Activated CD8-positive, alpha-beta memory T cell treated with anti-CD3 and anti-CD28 coated beads for 24 hours (primary cell): ENCODE measurements around the gene GINS3.
A peak's percentile ranks its signal among the peaks of the same experiment; 100 is the strongest.
"Not testable (repeated sequence)": the region's sequence is repeated elsewhere in the genome, so short reads cannot be mapped to it uniquely, and the experiment has no call there.

Experiments used
- DNase-seq: peaks from one replicate; pipeline ENCODE4 v3.0.0-alpha.2; 2020

The GINS3 gene

GRCh38 chr16:58393138-58393504 lies 850 bp downstream of the GINS3 start:
- DNase-seq: no peak

GRCh38 chr16:58396897-58397296 lies 4.6 kb downstream of the GINS3 start:
- not testable (repeated sequence) for DNase-seq

GRCh38 chr16:58399718-58400633 lies 7.7 kb downstream of the GINS3 start:
- DNase-seq: no peak

- DNase-seq: not testable (repeated sequence)
Measured at GRCh38 chr16:58401305-58401704, 9.0 kb downstream of the GINS3 start.

- no peak for DNase-seq
Measured at GRCh38 chr16:58402796-58403195, 10.5 kb downstream of the GINS3 start.

- no peak for DNase-seq
Measured at GRCh38 chr16:58409316-58409973, 17.2 kb downstream of the GINS3 start.

- DNase-seq: no peak
Measured at GRCh38 chr16:58411336-58411735, 19.1 kb downstream of the GINS3 start.

- DNase-seq: no peak
Measured at GRCh38 chr16:58411736-58412614, 19.7 kb downstream of the GINS3 start.

- DNase-seq: not testable (repeated sequence)
Measured at GRCh38 chr16:58412615-58412970, 20.3 kb downstream of the GINS3 start.

- DNase-seq: no peak
Measured at GRCh38 chr16:58413359-58413758, 21.1 kb downstream of the GINS3 start.

- DNase-seq: no peak
Measured at GRCh38 chr16:58415003-58415402, 22.7 kb downstream of the GINS3 start.

GRCh38 chr16:58415961-58416360 lies 23.7 kb downstream of the GINS3 start:
- DNase-seq: not testable (repeated sequence)

- DNase-seq: no peak
Measured at GRCh38 chr16:58417035-58417434, 24.8 kb downstream of the GINS3 start.

- no peak for DNase-seq
Measured at GRCh38 chr16:58417600-58417999, 25.3 kb downstream of the GINS3 start.

- DNase-seq: no peak
Measured at GRCh38 chr16:58418026-58418425, 25.8 kb downstream of the GINS3 start.

- no peak for DNase-seq
Measured at GRCh38 chr16:58418601-58419000, 26.3 kb downstream of the GINS3 start.

- DNase-seq: no peak
Measured at GRCh38 chr16:58419241-58419990, 27.1 kb downstream of the GINS3 start.

- no peak for DNase-seq
Measured at GRCh38 chr16:58421059-58421458, 28.8 kb downstream of the GINS3 start.

- DNase-seq: no peak
Measured at GRCh38 chr16:58421529-58421928, 29.3 kb downstream of the GINS3 start.

GRCh38 chr16:58422809-58423208 lies 30.5 kb downstream of the GINS3 start:
- DNase-seq: no peak

GRCh38 chr16:58425245-58425644 lies 33.0 kb downstream of the GINS3 start:
- no peak for DNase-seq

GRCh38 chr16:58425756-58426494 lies 33.7 kb downstream of the GINS3 start:
- peak; percentile 64 for DNase-seq
